GM12872 (cell line): ENCODE measurements around the gene TMEM232.

Experiments
- TF ChIP-seq, protein P1 (sequence below): IDR thresholded peaks from 3 replicates; pipeline ENCODE4 v1.5.1; 2011; ENCODE audit warnings: low read depth, mild to moderate bottlenecking, low read length, moderate library complexity; ENCODE audit not compliant: insufficient read depth

Gene TMEM232

DNA sequence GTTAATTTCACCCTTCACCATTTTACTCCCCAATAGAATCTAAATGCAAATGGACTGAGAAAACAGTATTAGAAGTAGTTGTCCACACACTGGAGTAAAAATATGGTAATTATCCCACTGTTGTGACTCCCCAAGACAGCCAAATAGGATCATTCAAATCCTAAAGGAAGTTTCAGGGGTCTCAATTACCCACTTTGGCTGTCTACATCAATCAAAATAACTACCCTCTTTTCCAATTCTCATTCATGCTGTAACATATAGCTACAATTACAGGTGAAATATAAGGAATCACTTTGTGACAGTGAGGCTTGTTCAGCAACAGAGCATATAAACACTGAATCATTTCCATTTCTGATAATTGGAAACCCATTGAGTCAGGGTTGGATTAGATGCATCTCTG, 220.1 kb downstream of the TMEM232 start:
- TF ChIP-seq, protein P1, sequence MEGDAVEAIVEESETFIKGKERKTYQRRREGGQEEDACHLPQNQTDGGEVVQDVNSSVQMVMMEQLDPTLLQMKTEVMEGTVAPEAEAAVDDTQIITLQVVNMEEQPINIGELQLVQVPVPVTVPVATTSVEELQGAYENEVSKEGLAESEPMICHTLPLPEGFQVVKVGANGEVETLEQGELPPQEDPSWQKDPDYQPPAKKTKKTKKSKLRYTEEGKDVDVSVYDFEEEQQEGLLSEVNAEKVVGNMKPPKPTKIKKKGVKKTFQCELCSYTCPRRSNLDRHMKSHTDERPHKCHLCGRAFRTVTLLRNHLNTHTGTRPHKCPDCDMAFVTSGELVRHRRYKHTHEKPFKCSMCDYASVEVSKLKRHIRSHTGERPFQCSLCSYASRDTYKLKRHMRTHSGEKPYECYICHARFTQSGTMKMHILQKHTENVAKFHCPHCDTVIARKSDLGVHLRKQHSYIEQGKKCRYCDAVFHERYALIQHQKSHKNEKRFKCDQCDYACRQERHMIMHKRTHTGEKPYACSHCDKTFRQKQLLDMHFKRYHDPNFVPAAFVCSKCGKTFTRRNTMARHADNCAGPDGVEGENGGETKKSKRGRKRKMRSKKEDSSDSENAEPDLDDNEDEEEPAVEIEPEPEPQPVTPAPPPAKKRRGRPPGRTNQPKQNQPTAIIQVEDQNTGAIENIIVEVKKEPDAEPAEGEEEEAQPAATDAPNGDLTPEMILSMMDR = no peak

DNA sequence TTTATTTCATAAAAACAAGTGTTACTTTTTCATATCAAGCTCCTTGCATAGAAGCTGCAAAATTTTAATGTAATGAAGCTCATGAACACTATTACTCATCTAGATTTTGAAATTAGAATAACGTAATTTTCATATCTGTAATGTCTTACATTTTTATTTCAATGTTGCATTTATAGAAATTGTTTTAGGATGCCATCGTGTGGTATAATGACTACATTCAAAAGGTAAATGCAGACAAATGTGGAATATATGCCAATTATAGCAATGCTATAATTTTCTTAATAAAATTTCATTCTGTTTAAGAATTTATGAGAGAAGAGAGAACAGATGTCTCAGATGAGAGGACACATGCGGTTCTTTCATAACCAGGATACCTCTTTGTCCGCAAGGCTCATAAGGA, 230.2 kb downstream of the TMEM232 start:
- TF ChIP-seq, protein P1 = no peak

- TF ChIP-seq, protein P1 = no peak
These were observed 234.0 kb downstream of the TMEM232 start for GRCh38 chr5:110492446-110492845.

DNA sequence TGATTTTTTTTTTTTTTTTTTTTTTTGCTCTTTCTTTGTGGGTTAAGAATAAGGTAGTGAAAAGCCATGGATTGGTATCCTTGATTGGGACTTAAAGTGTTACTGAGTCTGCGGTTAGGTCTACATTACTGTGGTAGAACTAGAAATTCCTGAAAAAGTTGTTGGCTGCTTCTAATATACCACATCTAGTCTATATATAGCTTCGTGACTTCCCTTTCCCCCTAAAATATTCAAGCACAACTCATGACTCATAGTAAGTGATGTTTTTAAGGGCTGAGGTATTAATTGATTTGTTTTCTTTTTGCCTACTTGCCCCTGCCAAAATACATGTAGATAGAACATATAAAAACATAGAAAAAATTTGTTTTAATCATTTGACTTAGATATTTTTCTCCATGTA, 247.6 kb downstream of the TMEM232 start:
- TF ChIP-seq, protein P1 = no peak

DNA sequence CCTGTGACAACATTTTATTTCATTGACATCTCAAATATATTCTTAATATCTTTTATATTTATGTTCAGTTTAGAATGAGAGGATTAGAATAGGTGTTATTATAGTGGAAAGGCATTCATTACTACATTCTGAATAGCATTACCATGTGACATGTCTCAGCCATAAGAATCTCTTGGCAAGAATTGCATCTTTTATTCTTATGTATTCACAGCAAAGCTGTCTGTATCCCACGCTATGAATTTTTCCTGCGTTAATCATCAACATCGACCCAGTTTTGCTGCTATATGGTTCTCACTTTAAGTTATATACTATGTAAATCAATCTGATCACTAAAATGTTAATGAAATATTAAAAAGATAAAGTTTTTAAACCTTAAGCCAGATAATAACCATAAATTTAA, 248.6 kb downstream of the TMEM232 start:
- TF ChIP-seq, protein P1 = no peak

GRCh38 chr5:110476164-110476563, 250.3 kb downstream of the TMEM232 start:
- TF ChIP-seq, protein P1 = no peak

DNA sequence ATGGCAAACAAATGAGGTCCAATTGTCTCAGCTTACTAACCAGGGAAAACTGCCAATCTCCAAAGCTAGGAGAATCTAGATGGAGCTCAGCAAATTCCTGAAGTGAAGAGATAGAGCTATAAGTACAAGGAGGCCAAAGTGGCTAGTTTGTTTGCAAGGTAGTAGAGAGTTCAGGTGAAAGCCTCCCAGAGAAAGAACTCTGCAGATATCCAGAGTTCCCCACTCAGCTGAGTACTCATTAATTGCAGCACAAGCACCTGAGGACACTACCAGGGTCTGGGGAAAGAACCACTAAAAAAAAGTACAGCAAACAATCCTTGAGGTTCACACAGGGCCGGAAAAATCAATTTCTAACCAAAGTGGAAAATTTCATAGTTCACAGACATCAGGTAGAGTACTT, 250.9 kb downstream of the TMEM232 start:
- TF ChIP-seq, protein P1 = no peak

GRCh38 chr5:110469486-110469885, 257.0 kb downstream of the TMEM232 start:
- TF ChIP-seq, protein P1 = no peak
